Fibroblast of lung (primary cell): Measurements from ENCODE around the gene SH2D6.

ENCODE experiments used
- EZH2 ChIP-seq: IDR thresholded peaks from 2 replicates; pipeline ENCODE4 v1.5.1; 2012; ENCODE audit warnings: low read length, control low read depth, mild to moderate bottlenecking; ENCODE audit errors: missing control alignments
- TF ChIP-seq, protein P1 (sequence below), 2 donors: IDR thresholded peaks in 1 of 2; conservative IDR thresholded peaks in 1 of 2; 1 replicate in 1 of 2; 2 replicates in 1 of 2; pipeline ENCODE4 v1.5.1; 2011 to 2012; ENCODE audit warnings: low read length in 2 of 2, control low read depth in 1 of 2, inconsistent platforms in 1 of 2, low read depth in 1 of 2, mild to moderate bottlenecking in 1 of 2

DNA sequence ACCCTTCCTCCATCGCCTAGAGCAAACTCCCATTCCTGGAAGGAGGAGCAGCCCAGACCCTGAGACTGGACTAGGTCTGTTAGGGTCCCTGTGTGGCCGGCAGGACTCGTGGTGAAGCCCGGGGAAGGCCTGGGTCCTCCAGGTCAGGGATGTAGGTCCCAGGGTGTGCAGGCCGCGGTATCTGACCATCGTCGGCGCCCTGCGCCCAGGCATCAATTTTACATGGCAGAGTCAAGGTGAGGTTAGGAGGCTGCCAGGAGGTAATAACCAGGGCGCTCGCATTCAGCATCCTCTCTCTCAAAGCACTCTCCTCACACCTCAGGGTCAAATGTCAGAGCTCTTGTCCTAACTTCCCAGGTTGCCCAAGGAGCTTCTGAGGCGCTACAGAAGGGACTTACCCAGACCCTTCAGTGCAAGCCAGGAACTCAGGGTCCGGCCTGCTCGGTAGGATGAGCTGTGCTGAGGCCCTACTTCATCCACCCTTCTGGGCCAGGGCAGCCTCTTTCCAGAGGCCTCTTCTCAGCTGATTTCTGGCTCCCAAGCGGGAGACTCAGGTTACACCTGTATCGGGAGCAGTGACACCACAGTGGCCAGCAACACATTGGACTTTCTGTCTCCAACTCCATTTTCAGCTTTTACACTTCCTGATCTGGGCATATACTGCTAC, 628 bp downstream of the SH2D6 start:
- TF ChIP-seq, protein P1, sequence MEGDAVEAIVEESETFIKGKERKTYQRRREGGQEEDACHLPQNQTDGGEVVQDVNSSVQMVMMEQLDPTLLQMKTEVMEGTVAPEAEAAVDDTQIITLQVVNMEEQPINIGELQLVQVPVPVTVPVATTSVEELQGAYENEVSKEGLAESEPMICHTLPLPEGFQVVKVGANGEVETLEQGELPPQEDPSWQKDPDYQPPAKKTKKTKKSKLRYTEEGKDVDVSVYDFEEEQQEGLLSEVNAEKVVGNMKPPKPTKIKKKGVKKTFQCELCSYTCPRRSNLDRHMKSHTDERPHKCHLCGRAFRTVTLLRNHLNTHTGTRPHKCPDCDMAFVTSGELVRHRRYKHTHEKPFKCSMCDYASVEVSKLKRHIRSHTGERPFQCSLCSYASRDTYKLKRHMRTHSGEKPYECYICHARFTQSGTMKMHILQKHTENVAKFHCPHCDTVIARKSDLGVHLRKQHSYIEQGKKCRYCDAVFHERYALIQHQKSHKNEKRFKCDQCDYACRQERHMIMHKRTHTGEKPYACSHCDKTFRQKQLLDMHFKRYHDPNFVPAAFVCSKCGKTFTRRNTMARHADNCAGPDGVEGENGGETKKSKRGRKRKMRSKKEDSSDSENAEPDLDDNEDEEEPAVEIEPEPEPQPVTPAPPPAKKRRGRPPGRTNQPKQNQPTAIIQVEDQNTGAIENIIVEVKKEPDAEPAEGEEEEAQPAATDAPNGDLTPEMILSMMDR (conservative IDR thresholded peaks at IDR 0.05 in 1 of 2, IDR thresholded peaks at IDR 0.05 in 1 of 2; ENCODE audit: low read depth in 1 of 2, low read length in 2 of 2) = no peak
- no peak for TF ChIP-seq EZH2
